K562 (cell line): Measurements from ENCODE around the gene CENPX. TPM values are rescaled to one million over a fixed set of nuclear protein-coding genes. Genes with fewer than 3 reads are reported as not detected.
A peak's percentile ranks its signal among the peaks of the same experiment; 100 is the strongest.

Experiments
- ATAC-seq: fragments of 200-7000 bp; cut with Tn5 transposase; 3 replicates; pipeline ENCODE4 v1.9.1; 2020; ENCODE audit warnings: moderate library complexity
- BruUV-seq: library from RNA; stranded (reverse); fragments of 400-500 nt; replicated peaks from 2 replicates; lab custom pipeline; 2021; lab: Mats Ljungman, UMichigan
- CTCF ChIA-PET: fragments of 300-600 bp; formaldehyde crosslinking; extraction: SDS; loops from one replicate; lab custom pipeline; 2021; ENCODE audit warnings: low intra/inter-chr PET ratio; lab: Yijun Ruan, JAX
- POLR2A ChIA-PET: fragments of 300-600, 350-650 bp; sonication (Branson Sonifier 250); formaldehyde crosslinking; extraction: SDS; loops from one replicate; lab custom pipeline; 2021; ENCODE audit warnings: antibody characterized with exemption, inconsistent platforms; lab: Yijun Ruan, JAX
- DNase-seq, 4 experiments: peaks; one replicate each; pipeline versions ENCODE4 v3.0.0 to v3.0.0-alpha.2; 2011 to 2018; ENCODE audit warnings: low spot score in 3 of 4, mixed read lengths in 3 of 4; ENCODE audit errors: extremely low read depth in 1 of 4
- FAIRE-seq: peaks from 2 replicates; lab custom pipeline; 2011; peaks lifted over from hg19 to GRCh38; lab: Jason Lieb, UNC
- H2AFZ ChIP-seq: 2 replicates; pipeline ENCODE4 v1.6.0; 2011; ENCODE audit warnings: low read depth, low read length, control low read depth, inconsistent platforms
- H3K27ac ChIP-seq: fragments of 200-600 bp; 3 replicates; pipeline ENCODE4 v1.8.0; 2011; ENCODE audit warnings: low read depth, mild to moderate bottlenecking, control low read depth, inconsistent platforms, low read length, moderate library complexity, mixed read lengths; ENCODE audit errors: extremely low read depth
- H3K27me3 ChIP-seq, 2 experiments: fragments of 300-600 bp in 1 of 2; 2 replicates in 1 of 2; 3 replicates in 1 of 2; pipeline versions ENCODE4 v1.6.0 to v1.8.0; 2011; ENCODE audit warnings: inconsistent platforms in 2 of 2, low read length in 2 of 2, mild to moderate bottlenecking in 1 of 2, mixed read lengths in 1 of 2, moderate library complexity in 1 of 2; ENCODE audit not compliant: control insufficient read depth in 2 of 2, insufficient read depth in 2 of 2
- H3K36me3 ChIP-seq: fragments of 300-600 bp; 3 replicates; pipeline ENCODE4 v1.8.0; 2011; ENCODE audit warnings: mild to moderate bottlenecking, low read length, inconsistent platforms; ENCODE audit not compliant: control insufficient read depth, insufficient read depth
- H3K4me1 ChIP-seq, 2 experiments: fragments of 200-600 bp in 1 of 2; replicated peaks in 1 of 2; 2 replicates in 1 of 2; 3 replicates in 1 of 2; pipeline versions ENCODE4 v1.5.1 to v1.8.0; 2011; ENCODE audit warnings: inconsistent platforms in 2 of 2, low read length in 2 of 2, mild to moderate bottlenecking in 1 of 2, mixed read lengths in 1 of 2, moderate library complexity in 1 of 2; ENCODE audit not compliant: control insufficient read depth in 2 of 2, insufficient read depth in 2 of 2
- H3K4me2 ChIP-seq: 2 replicates; pipeline ENCODE4 v1.6.1; 2011; ENCODE audit warnings: low read length, control low read depth, inconsistent platforms, mixed read lengths; ENCODE audit not compliant: insufficient read depth
- H3K4me3 ChIP-seq: fragments of 200-600 bp; sonication (generic), shearing (Covaris generic); 2 replicates; pipeline ENCODE4 v1.5.1; 2016; ENCODE audit warnings: control low read depth, inconsistent platforms
- H3K79me2 ChIP-seq: fragments of 200-600 bp; 3 replicates; pipeline ENCODE4 v1.8.0; 2011; ENCODE audit warnings: low read length, inconsistent platforms; ENCODE audit not compliant: control insufficient read depth, insufficient read depth
- H3K9ac ChIP-seq, 2 experiments: 2 replicates each; pipeline versions ENCODE4 v1.6.0 to v1.6.1; 2011; ENCODE audit warnings: low read depth in 2 of 2, low read length in 2 of 2, control low read depth in 1 of 2, inconsistent platforms in 1 of 2, mild to moderate bottlenecking in 1 of 2, mixed read lengths in 1 of 2; ENCODE audit not compliant: insufficient read depth in 1 of 2
- H3K9me1 ChIP-seq: one replicate; pipeline ENCODE4 v1.6.0; 2011; ENCODE audit warnings: inconsistent platforms, mild to moderate bottlenecking, low read length, moderate library complexity; ENCODE audit not compliant: control insufficient read depth, insufficient read depth
- H3K9me3 ChIP-seq: replicated peaks from 2 replicates; pipeline ENCODE4 v1.5.1; 2011; ENCODE audit warnings: low read depth, low read length, inconsistent platforms; ENCODE audit not compliant: control insufficient read depth, insufficient read depth
- H4K20me1 ChIP-seq: replicated peaks from 2 replicates; pipeline ENCODE4 v1.6.1; 2011; ENCODE audit warnings: low read length, inconsistent platforms, mixed read lengths; ENCODE audit not compliant: control insufficient read depth, insufficient read depth
- KDM2B ChIP-seq: fragments of 250-450 bp; sonication (Bioruptor Pico); IDR thresholded peaks from 2 replicates; pipeline ENCODE4 v1.8.0; 2021; ENCODE audit warnings: mild to moderate bottlenecking, moderate library complexity
- PCBP1 ChIP-seq: fragments of 200-400 bp; formaldehyde crosslinking; IDR thresholded peaks from 2 replicates; pipeline ENCODE4 v1.6.1; 2018; ENCODE audit warnings: mild to moderate bottlenecking, low read depth, low read length; ENCODE audit not compliant: poor library complexity, severe bottlenecking
- POLR2G ChIP-seq: fragments of 200-400 bp; formaldehyde crosslinking; IDR thresholded peaks from 2 replicates; pipeline ENCODE4 v1.6.1; 2017; ENCODE audit warnings: low read depth, mild to moderate bottlenecking, antibody characterized with exemption, low read length, moderate library complexity
- PYGO2 ChIP-seq: fragments of 450-650 bp; IDR thresholded peaks from 2 replicates; pipeline ENCODE4 v1.6.1; 2016; ENCODE audit warnings: mild to moderate bottlenecking, missing genetic modification characterization, moderate library complexity, missing compliant biosample characterization
- RBFOX2 ChIP-seq: fragments of 200-400 bp; formaldehyde crosslinking; IDR thresholded peaks from 2 replicates; pipeline ENCODE4 v1.6.1; 2017; ENCODE audit warnings: low read depth, mild to moderate bottlenecking, low read length, moderate library complexity
- RBM22 ChIP-seq: fragments of 200-400 bp; formaldehyde crosslinking; IDR thresholded peaks from 2 replicates; pipeline ENCODE4 v1.6.1; 2018; ENCODE audit warnings: low read length, low read depth; ENCODE audit not compliant: poor library complexity, severe bottlenecking
- ZBTB33 ChIP-seq: sonication (generic); formaldehyde crosslinking; IDR thresholded peaks from 2 replicates; pipeline ENCODE4 v1.8.1; 2023; ENCODE audit warnings: mild to moderate bottlenecking, missing genetic modification reagents
- ZBTB7A ChIP-seq: IDR thresholded peaks from 2 replicates; pipeline ENCODE4 v1.6.1; 2011; ENCODE audit warnings: low read depth, mild to moderate bottlenecking, low read length, moderate library complexity, borderline replicate concordance; ENCODE audit not compliant: control insufficient read depth
- WGBS: fragments of 100-300 bp; shearing (Covaris generic); methylation state at CpG from one replicate; pipeline ENCODE4 v1.1.6; 2016; ENCODE audit warnings: low coverage, mixed read lengths; ENCODE audit not compliant: insufficient coverage; ENCODE audit errors: missing lambda C conversion rate; 5-methylcytosine and 5-hydroxymethylcytosine counted together
- in situ Hi-C: fragments of 300-500 bp; cut with MboI; formaldehyde crosslinking; loops from 4 replicates; pipeline ENCODE4 v1.15.0; 2018; ENCODE audit warnings: inconsistent platforms, mixed read lengths
- intact Hi-C: fragments of 100-400 bp; cut with micrococcal nuclease; formaldehyde crosslinking; loops from 2 replicates; pipeline ENCODE4 v1.14.2; 2022
- polyA plus RNA-seq, 8 experiments: library from polyadenylated mRNA; depleted of rRNA in 4 of 8; stranded (reverse) in 5 of 8; unstranded in 3 of 8; fragments of >200 nt; fragmentation: Nextera tagmentation in 2 of 8; fragmentation: Illumina TruSeq in 1 of 8; extraction: Ambion mirVana in 2 of 8; extraction: Trizol in 1 of 8; gene quantifications; 2 replicates each; pipeline versions ENCODE4 v1.2.1 to v1.2.3, GENCODE V29; 2011 to 2014; ENCODE audit warnings: inconsistent platforms in 1 of 8, missing spikeins in 1 of 8
- total RNA-seq, 7 experiments: library from RNA; depleted of rRNA in 6 of 7; stranded (reverse); fragments of >200 nt in 6 of 7; fragmentation: Illumina TruSeq in 2 of 7; extraction: Trizol in 2 of 7; gene quantifications; 2 replicates each; pipeline versions ENCODE4 v1.2.1 to v1.2.3, GENCODE V29; 2011 to 2021; ENCODE audit warnings: low replicate concordance in 1 of 7

CENPX gene
- total and polyA plus RNA-seq, 9 of the 15 experiments (the other 6 are each of a cell fraction or from before 2014, with no cell fraction given), result 32.7 to 352 (median 127) TPM

GRCh38 chr17:82033359-82034085 lies 10.8 kb upstream of the CENPX start:
- Histone ChIP-seq H2AFZ (no peak overlapping the region), H3K9ac (peak overlapping the region; percentile 87 to 97), H3K27ac (no peak overlapping the region), H3K4me3 (peak overlapping the region; percentile 62; the same call in 1 of the 2 replicates), H3K4me1 (peaks cover 29 to 86% of the 10 kb centered on the region in 2 experiments), H3K27me3 (no peaks in the 10 kb centered on the region), H3K9me1 (peaks cover 6% of the 10 kb centered on the region), H3K79me2 (peaks cover 41% of the 10 kb centered on the region), H3K4me2 (no peak overlapping the region)
- BruUV-seq, result TSS peak; percentile 73
- intact Hi-C loops (loop anchor here (5.0 to 10.0 kb wide), 2 partner anchors 64 to 311 kb away; partner anchors contain the start of gene FASN), in situ Hi-C loops (loop anchor here (5.0 kb wide), 1 partner anchor 124 kb away; no protein-coding TSS in a partner anchor)
- ATAC-seq, result no peak
- no peak for DNase-seq
- POLR2A ChIA-PET, result interaction anchor here (0.7 to 6.4 kb wide), 4 partner anchors 12 to 121 kb away, joined by 3 to 51 read pairs (median 4); partner anchors contain the start of genes CENPX and LRRC45
- 87% methylated on average over 23 of the region's 38 CpGs for WGBS
- TF ChIP-seq KDM2B (CRISPR knock-in tag) (no peak), RBFOX2 (peak; percentile 66), ZBTB7A (0 out of 2 replicates have a peak, but pooled peaks have one; percentile 2), PYGO2 (tag) (no peak), POLR2G (peak; percentile 72), RBM22 (peak; percentile 74), PCBP1 (peak; percentile 68), ZBTB33 (CRISPR knock-in tag) (peak; percentile 87)
- TF ChIP-seq, all 486 proteins: peak for 6
- peaks cover 40% of the 10 kb centered on the region; the same call in 2 of the 3 replicates for H3K36me3 ChIP-seq
- CTCF ChIA-PET, result no interaction called here
- H4K20me1 ChIP-seq, result peaks cover 21% of the 10 kb centered on the region; the same call in 1 of the 2 replicates
- no peaks in the 10 kb centered on the region for H3K9me3 ChIP-seq
- FAIRE-seq, result no peak
